NCI-H187 treated with DMSO at 0.1 percent for 48 hours (cell line): ENCODE results near the gene ANGPT4.

ENCODE experiments used
- DNase-seq: peaks from one replicate; lab custom pipeline; 2025; lab: John Stamatoyannopoulos, UW

Gene ANGPT4

DNA sequence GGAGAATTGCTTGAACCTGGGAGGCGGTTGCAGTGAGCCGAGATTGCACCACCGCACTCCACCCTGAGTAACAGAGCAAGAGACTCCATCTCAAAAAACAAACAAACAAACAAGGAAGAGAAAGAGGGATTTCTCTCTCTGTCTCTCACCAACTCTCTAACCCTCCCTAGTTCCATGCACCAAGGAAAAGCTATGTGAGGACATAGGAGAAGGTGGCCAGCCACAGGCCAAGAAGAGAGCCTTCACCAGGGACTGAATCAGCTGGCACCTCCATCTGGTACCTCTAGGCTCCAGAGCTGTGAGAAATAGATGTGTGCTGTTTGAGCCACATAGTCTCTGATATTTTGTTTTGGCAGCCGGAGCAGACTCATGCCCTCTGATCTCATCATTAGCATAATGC lies 91.6 kb downstream of the ANGPT4 start:
- DNase-seq: no peak

DNA sequence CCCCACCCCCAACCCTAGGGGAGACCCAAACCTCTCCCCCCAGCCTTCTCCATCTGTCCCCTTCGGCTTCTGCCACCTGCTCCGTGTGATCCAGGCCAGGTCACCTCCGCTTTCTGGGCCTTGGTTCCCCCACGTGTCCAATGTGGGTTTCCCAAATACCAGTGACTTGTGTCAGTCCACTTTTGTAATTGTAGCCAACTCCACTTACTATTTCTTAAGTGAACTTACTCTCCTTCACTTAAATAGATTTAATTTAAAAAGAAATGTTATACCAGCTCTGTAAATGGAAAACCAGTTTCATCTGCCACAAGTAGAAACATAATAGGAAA lies 92.6 kb downstream of the ANGPT4 start:
- DNase-seq: no peak

DNA sequence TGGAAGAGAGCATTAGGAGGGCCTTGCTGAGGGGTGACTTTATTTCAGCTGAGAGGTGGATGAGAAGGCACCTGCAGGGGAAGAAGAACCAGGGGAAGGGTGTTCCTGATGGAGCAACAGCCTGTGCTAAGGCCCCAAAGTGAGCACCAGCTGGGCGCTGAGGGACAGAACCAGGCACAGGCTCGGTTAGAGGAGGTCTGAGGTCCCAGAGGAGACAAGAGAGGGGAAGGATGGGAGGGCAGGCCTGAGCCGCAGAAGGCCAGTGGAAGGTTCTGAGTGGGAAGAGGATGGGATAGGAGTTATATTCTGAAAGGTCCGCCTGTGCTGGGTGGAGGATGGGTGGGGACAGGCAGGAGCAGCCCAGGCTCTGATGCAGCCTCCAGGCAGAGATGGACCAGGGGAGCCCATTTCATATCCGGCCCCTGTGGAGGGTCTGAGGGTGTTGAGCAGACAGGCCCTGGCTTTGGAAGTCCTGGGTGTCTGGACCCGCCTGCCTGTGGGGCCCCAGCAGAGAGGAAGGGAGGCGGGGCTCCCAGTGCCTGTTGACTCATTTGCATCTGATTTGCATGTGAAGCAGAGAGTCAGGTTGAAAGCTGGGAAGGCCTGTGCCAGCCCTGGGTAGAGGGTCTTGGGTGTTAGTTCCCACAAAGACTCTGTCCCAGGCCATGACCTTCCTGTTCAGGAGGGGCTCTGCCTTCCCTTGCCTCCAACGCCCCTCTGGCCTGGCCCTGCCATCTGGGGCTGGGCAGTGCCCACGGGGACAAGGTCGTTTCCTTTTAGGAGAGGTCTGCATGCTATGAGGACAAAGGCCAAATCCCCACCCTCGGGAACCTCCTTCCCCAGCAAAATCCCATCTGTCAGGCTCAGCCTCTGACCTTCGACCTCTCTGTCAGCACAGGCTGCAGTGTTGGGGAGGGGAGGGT lies 93.2 kb downstream of the ANGPT4 start:
- DNase-seq: no peak

DNA sequence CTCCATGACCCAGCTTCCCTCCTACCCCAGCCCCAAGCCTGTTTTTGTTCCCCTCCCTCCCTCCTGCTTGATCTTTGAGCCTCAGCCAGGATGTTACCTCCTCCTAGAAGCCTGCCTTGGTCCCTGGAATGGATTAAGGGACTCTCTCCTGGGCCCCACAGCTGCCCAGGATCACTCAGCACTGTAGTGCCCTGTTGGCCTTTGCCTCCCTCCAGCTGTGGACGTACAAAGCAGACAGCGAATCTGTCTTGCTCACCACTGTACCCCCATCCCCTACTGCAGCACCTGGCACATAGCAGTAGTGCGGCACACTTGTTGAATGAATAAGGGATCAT lies 94.4 kb downstream of the ANGPT4 start:
- no peak for DNase-seq

DNA sequence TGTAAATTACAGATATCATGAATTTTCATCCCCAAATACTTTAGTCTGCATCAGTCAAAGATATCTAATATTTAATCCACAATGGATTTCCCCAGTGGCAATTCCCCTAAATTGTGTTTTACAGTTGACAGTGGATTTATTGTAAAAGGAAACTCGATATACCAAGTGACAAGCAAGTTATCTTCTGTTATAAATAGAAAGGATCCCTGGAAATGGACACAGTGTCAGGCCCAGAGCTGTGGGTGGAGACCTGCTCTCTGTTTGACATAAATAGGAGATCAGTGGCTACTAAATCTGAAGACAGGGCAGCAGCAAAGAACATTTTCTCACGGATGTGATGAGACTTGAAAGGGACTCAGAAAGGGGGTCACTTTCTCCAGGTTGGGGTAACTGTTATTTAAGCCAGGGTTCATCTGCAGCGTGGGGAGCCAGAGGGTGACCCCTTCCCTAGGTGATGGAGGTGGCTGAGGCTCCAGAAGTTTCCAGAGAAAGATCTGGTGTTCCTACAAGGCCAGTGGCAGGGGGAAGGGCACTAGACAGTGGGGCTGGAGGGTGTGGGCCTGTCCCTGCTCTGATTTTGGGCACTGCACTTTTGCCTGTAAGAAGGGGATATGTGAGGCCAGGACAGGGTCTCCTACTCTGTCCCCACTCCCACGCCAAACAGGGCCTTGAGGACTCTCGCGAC lies 94.9 kb downstream of the ANGPT4 start:
- DNase-seq: no peak

DNA sequence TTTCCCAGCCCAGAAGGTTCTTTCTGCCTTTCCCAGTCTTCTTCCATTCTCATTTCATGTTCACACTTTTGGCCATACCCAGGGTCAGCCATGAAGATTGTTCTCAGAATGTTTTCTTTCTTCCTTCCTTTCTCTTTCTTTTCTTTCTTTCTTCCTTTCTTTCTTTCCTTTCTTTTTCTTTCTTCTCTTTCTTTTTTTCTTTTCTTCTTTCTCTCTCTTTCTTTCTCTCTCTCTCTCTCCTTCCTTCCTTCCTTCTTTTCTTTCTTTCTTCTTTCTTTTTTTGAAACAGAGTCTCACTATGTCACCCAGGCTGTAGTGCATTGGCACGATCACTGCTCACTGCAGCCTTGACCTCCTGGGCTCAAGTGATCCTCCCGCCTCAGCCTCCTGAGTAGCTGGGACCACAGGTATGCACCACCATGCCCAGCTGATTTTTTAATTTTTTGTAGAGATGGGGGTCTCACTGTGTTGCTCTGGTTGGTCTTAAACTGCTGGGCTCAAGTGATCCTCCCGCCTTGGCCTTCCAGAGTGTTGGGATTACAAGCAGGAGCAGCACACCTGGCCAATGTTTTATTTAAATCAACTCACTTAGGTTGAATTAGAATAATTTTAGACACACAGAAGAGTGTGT lies 95.7 kb downstream of the ANGPT4 start:
- DNase-seq: no peak
